RWPE1 (cell line): ENCODE measurements around the gene GAL3ST1.

Experiments used
- CTCF ChIA-PET: fragments of 350-600 bp; sonication (Branson Sonifier 250); formaldehyde crosslinking; extraction: SDS; loops from one replicate; lab custom pipeline; 2021; lab: Yijun Ruan, JAX
- POLR2A ChIA-PET: fragments of 400-600 bp; formaldehyde crosslinking; extraction: SDS; loops from one replicate; lab custom pipeline; 2020; ENCODE audit warnings: antibody characterized with exemption; ENCODE audit not compliant: low non-redundant PET; lab: Yijun Ruan, JAX
- DNase-seq: peaks from one replicate; pipeline ENCODE4 v3.0.0; 2012; ENCODE audit warnings: low spot score
- H3K27ac ChIP-seq: fragments of 450-650 bp; 2 replicates; pipeline ENCODE4 v1.5.1; 2017
- TF ChIP-seq, protein P1 (sequence below): fragments of 450-650 bp; conservative IDR thresholded peaks from 2 replicates; pipeline ENCODE4 v1.5.1; 2017; ENCODE audit warnings: low read depth, mild to moderate bottlenecking

GAL3ST1 gene

DNA sequence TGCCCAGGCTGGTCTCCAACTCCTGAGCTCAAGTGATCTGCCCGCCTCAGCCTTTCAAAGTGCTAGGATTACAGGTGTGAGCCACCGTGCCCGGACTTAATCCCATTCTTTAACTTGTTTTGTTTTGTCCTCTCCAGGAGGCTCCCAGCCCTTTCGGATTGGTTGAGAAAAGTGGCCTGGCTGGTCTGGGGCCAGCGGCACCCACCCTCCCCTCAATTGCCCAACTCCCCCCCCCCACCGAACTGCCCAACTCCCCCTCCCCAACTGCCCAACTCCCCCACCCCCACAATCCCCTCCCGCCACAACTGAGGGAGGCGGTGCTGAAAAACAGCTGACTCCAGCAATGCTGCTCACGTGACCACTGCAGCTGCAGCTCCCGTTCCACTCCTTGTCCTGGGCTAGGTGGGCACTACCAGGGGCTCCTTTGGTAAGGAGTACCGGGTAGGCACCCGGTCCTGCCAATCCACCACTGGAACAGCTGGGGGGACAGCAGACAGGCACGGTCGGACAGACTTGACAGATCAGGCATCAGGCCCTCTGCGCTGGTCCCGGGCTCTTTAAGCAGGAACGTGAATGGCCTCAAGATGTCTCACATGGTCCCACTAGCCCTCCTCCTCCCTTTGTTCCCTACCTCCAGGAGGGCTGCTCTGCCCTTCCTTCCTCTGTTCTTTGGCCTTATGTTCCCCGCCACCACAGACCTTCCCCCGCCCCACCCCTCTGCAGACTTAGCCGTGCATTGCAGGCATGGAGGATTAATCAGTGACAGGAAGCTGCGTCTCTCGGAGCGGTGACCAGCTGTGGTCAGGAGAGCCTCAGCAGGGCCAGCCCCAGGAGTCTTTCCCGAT is 32.2 kb upstream of the GAL3ST1 start, which contains the start of gene TCN2:
TSS of gene TCN2 (plus strand) at position 720 of the 845 bp plus-strand sequence. CDS start 158 bp downstream, outside the sequence.
- DNase-seq = peak; percentile 34
- TF ChIP-seq, protein P1, sequence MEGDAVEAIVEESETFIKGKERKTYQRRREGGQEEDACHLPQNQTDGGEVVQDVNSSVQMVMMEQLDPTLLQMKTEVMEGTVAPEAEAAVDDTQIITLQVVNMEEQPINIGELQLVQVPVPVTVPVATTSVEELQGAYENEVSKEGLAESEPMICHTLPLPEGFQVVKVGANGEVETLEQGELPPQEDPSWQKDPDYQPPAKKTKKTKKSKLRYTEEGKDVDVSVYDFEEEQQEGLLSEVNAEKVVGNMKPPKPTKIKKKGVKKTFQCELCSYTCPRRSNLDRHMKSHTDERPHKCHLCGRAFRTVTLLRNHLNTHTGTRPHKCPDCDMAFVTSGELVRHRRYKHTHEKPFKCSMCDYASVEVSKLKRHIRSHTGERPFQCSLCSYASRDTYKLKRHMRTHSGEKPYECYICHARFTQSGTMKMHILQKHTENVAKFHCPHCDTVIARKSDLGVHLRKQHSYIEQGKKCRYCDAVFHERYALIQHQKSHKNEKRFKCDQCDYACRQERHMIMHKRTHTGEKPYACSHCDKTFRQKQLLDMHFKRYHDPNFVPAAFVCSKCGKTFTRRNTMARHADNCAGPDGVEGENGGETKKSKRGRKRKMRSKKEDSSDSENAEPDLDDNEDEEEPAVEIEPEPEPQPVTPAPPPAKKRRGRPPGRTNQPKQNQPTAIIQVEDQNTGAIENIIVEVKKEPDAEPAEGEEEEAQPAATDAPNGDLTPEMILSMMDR = no peak
- CTCF ChIA-PET = interaction anchor here (0.6 to 2.1 kb wide), 3 partner anchors 9 to 157 kb away, joined by 3 to 7 read pairs (median 3); no protein-coding TSS in a partner anchor

DNA sequence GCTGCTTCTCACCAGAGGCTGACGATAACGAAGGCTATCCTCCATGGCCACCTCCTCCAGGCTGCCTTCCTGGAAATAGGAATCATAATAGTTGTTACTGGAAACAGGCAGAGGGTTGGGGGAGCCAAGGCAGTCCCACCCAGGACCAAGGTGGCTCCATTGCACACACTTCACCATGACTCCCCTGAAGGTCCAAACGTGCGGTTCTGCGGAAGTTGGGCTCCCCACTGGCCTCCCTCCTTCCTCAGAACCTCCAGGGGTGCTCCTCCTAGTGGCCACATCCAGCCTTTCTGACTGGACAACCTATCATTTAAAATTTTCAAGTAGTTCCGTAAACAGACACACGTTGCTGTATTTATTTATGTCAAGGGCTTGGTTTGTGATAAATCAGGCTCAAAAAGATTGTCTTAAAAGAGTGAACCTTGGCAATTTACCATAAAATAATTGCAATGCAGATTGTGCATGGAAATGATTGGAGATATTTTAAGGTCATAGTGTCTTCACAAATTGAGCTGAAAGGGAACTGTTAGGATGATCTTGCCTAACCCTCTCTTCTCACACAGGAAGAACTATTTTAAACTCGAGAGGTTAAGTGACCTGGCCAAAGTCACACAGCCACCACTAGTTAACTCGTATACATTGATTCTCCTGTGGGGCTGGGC is 31.1 kb upstream of the GAL3ST1 start:
- TF ChIP-seq, protein P1 = peak; percentile 51
- ChIA-PET CTCF (interaction anchor here (0.6 kb wide), 1 partner anchor 314 kb away, joined by 4 read pairs; no protein-coding TSS in a partner anchor), POLR2A (no interaction called here)
- DNase-seq = peak; percentile 24
- H3K27ac ChIP-seq = no peak overlapping the region

More for the DNA sequence above, 32.2 kb upstream of the GAL3ST1 start, which contains the start of gene TCN2:
- POLR2A ChIA-PET = no interaction called here
- H3K27ac ChIP-seq = peak within 1 kb of the TSS; percentile 76

DNA sequence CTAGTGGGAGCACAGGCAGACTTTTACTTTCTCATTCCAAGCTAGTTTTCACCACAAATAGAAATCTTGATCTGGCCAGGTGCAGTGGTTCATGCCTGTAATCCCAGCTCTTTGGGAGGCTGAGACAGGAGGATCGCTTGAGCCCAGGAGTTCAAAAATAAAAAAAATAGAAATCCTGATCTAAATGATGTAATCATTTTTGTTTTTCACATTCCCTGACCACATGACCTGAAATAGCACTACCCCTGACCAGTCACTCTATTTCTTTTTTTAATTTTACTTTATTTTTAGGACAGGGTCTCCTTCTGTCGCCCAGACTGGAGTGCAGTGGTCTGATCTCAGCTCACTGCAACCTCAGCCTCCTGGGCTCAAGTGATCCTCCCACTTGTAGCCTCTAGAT is 30.3 kb upstream of the GAL3ST1 start:
- DNase-seq = no peak
- H3K27ac ChIP-seq = no peak overlapping the region
- TF ChIP-seq, protein P1 = no peak
- ChIA-PET POLR2A (no interaction called here), CTCF (interaction anchor here (0.6 kb wide), 1 partner anchor 315 kb away, joined by 4 read pairs; no protein-coding TSS in a partner anchor)

DNA sequence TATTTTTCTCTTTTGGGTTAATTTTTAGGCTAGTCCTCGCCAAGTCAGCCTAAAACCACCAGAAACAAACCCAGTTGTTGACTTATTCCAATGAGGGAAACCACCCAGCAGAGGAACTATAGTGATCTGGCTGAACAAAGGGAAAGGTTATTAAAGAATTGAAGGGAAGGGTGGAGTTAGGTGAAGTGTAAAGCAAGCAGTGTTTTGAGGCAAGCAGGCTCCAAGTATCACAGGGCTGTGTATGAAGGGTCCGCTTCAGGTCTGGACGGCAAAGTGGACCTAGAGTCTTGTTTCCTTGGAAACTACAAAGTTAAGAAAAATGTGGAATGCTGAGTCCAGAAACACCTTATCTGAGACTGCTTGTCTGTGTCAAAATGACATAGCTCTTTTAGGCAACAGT is 29.3 kb upstream of the GAL3ST1 start:
- CTCF ChIA-PET = no interaction called here
- TF ChIP-seq, protein P1 = no peak
- DNase-seq = no peak
- H3K27ac ChIP-seq = no peak overlapping the region
- POLR2A ChIA-PET = no interaction called here

DNA sequence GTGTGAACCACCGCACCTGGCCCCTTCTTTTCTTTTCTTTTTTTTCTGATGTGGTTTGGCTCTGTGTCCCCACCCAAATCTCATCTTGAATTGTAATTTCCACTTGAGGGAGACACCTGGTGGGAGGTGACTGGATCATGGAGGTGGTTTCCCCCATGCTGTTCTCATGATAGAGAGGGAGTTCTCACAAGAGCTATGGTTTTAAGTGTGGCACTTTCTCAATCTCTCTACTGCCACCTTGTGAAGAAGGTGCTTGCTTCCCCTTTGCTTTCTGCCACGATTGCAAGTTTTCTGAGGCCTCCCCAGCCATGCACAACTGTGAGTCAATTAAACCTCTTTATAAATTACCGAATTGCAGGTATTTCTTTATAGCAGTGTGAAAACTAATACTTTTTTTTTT is 27.6 kb upstream of the GAL3ST1 start:
- no peak for DNase-seq
- ChIA-PET CTCF (interaction anchor here (0.7 to 1.0 kb wide), 3 partner anchors 9 to 171 kb away, joined by 3 to 4 read pairs (median 3); no protein-coding TSS in a partner anchor), POLR2A (no interaction called here)
- H3K27ac ChIP-seq = no peak overlapping the region
- TF ChIP-seq, protein P1 = peak; percentile 38

DNA sequence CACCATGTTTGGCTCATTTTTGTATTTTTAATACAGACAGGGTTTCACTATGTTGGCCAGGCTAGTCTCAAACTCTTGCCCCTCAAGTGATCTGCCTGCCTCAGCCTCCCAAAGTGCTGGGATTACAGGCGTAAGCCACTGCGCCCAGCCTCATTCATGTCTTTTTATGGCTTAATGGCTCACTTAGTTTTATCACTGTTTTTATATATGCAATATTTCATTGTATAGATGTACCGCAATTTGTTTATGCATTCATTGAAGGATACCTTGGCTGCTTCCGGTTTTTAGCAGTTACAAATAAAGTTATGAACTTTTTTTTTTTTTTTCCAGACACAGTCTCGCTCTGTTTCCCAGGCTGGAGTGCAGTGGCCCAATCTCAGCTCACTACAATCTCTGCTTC is 27.0 kb upstream of the GAL3ST1 start:
- DNase-seq = no peak
- TF ChIP-seq, protein P1 = no peak
- CTCF ChIA-PET = interaction anchor here (0.7 to 1.0 kb wide), 3 partner anchors 8 to 170 kb away, joined by 3 to 4 read pairs (median 3); no protein-coding TSS in a partner anchor
- H3K27ac ChIP-seq = no peak overlapping the region
- POLR2A ChIA-PET = no interaction called here
